Measurements from ENCODE around the gene PAK3.

PAK3 gene

GRCh38 chrX:111168314-111168713, 72.3 kb downstream of the PAK3 start:
- H3K4me3 ChIP-seq (ENCODE audit: low read depth, low read length), result no peak overlapping the region
- CTCF ChIA-PET, result no interaction called here
- POLR2A ChIA-PET, result no interaction called here
- DNase-seq (ENCODE audit: low read depth, low spot score), result no peak
- TF ChIP-seq CTCF (IDR thresholded peaks at IDR 0.05; ENCODE audit: insufficient read depth, low read length, missing control alignments), result no peak

- ChIA-PET POLR2A (no interaction called here), CTCF (no interaction called here)
- DNase-seq (ENCODE audit: low read depth, low spot score), result no peak
- TF ChIP-seq CTCF (IDR thresholded peaks at IDR 0.05; ENCODE audit: insufficient read depth, low read length, missing control alignments), result no peak
- no peak overlapping the region for H3K4me3 ChIP-seq (ENCODE audit: low read depth, low read length)
These were observed 73.2 kb downstream of the PAK3 start for GRCh38 chrX:111169141-111169540.

- TF ChIP-seq CTCF (IDR thresholded peaks at IDR 0.05; ENCODE audit: insufficient read depth, low read length, missing control alignments), result no peak
- CTCF ChIA-PET, result no interaction called here
- POLR2A ChIA-PET, result no interaction called here
- no peak overlapping the region for H3K4me3 ChIP-seq (ENCODE audit: low read depth, low read length)
- no peak for DNase-seq (ENCODE audit: low read depth, low spot score)
These were observed 74.0 kb downstream of the PAK3 start for GRCh38 chrX:111170017-111170416.

GRCh38 chrX:111180750-111181240, 84.8 kb downstream of the PAK3 start:
- TF ChIP-seq CTCF (IDR thresholded peaks at IDR 0.05; ENCODE audit: insufficient read depth, low read length, missing control alignments), result no peak
- H3K4me3 ChIP-seq (ENCODE audit: low read depth, low read length), result no peak overlapping the region
- ChIA-PET CTCF (no interaction called here), POLR2A (no interaction called here)
- DNase-seq (ENCODE audit: low read depth, low spot score), result no peak

GRCh38 chrX:111181951-111182350, 86.0 kb downstream of the PAK3 start:
- no peak overlapping the region for H3K4me3 ChIP-seq (ENCODE audit: low read depth, low read length)
- ChIA-PET POLR2A (no interaction called here), CTCF (no interaction called here)
- TF ChIP-seq CTCF (IDR thresholded peaks at IDR 0.05; ENCODE audit: insufficient read depth, low read length, missing control alignments), result no peak
- no peak for DNase-seq (ENCODE audit: low read depth, low spot score)

GRCh38 chrX:111182997-111183396, 87.0 kb downstream of the PAK3 start:
- TF ChIP-seq CTCF (IDR thresholded peaks at IDR 0.05; ENCODE audit: insufficient read depth, low read length, missing control alignments), result no peak
- ChIA-PET POLR2A (no interaction called here), CTCF (no interaction called here)
- no peak overlapping the region for H3K4me3 ChIP-seq (ENCODE audit: low read depth, low read length)
- no peak for DNase-seq (ENCODE audit: low read depth, low spot score)
